22Rv1 (cell line): ENCODE data around the gene SPTBN1.

Experiments used
- H3K27ac ChIP-seq: fragments of 450-650 bp; 2 replicates; pipeline ENCODE4 v1.5.1; 2017
- ZFX ChIP-seq: fragments of 450-650 bp; IDR thresholded peaks from 2 replicates; pipeline ENCODE4 v1.6.1; 2017; ENCODE audit warnings: antibody characterized with exemption, borderline replicate concordance
- TF ChIP-seq, protein P1 (sequence below): fragments of 450-650 bp; IDR thresholded peaks from 2 replicates; pipeline ENCODE4 v1.5.1; 2017; ENCODE audit warnings: mild to moderate bottlenecking

SPTBN1 gene

DNA sequence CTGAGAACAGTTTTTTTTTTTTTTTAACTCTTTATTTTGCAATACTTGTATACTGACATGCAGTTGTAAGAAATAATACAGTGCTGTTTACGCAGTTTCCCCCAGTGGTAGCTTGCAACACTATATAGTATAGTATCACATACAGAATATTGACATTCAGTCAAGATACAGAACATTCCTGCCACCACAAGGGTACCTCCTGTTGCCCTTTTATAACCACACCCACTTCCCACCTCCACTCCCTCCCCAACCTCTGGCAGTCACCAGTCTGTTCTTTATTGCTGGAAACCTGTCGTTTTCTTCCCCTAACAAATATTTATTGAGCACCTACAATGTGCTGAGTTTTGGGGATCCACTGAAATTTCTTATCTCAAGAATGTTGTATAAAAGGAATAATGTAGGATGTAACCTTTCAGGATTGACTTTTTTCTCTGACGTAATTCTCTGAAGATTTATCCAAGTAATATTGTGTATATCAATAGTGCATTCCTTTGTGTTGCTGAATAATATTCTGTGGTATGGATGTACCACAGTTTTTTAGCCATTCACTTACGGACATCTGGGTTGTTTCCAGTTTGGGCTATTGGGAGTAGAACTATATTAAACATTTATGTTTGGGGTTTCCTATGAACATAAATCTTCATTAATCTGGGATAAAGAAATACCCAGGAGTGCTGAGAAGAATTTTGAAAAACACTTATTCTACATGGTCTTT lies 215.9 kb downstream of the SPTBN1 start:
- TF ChIP-seq, protein P1, sequence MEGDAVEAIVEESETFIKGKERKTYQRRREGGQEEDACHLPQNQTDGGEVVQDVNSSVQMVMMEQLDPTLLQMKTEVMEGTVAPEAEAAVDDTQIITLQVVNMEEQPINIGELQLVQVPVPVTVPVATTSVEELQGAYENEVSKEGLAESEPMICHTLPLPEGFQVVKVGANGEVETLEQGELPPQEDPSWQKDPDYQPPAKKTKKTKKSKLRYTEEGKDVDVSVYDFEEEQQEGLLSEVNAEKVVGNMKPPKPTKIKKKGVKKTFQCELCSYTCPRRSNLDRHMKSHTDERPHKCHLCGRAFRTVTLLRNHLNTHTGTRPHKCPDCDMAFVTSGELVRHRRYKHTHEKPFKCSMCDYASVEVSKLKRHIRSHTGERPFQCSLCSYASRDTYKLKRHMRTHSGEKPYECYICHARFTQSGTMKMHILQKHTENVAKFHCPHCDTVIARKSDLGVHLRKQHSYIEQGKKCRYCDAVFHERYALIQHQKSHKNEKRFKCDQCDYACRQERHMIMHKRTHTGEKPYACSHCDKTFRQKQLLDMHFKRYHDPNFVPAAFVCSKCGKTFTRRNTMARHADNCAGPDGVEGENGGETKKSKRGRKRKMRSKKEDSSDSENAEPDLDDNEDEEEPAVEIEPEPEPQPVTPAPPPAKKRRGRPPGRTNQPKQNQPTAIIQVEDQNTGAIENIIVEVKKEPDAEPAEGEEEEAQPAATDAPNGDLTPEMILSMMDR, result no peak
- TF ChIP-seq ZFX, result no peak
- H3K27ac ChIP-seq, result no peak overlapping the region

DNA sequence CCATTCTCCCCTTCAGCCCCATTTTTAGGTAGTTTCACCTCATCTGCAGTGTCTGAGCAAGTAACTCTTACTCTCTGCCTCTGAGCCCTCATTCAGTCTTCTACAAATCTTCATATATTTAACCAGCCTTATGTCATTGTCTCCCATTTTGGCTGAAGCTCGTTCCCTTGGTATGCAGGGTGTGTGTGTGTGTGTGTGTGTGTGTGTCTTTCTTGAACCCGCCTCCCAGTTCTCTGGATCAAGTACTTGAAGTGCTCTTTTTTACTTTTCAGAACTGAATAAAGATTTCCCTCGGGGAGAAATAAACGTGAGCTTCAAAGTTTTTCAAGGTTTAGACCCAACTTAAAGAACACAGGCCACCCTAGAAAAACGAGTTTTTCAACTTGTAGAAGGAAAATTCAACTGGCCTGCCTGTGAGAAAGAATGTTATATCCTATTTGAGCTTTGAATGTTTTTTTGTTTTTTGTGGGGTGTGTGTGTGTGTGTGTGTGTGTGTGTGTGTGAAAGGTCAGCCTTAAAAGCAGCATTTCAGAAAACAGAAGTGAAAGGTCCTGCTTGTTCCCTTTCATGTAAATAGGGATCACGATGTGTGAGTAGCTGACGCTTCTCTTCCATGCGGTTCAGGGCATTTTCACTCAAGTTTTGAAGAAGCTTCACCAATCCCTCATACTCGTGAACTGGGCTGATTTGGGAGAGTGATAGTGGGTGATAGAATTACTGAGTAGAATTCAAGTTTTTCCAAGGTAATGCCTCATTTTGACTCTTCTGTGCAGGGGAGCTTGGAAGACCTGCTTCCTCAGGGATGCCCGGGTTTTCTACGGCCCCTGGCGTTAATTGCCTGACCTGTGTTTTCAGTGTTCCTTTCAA lies 216.7 kb downstream of the SPTBN1 start:
- H3K27ac ChIP-seq, result no peak overlapping the region
- TF ChIP-seq ZFX, result no peak
- TF ChIP-seq, protein P1, result no peak

DNA sequence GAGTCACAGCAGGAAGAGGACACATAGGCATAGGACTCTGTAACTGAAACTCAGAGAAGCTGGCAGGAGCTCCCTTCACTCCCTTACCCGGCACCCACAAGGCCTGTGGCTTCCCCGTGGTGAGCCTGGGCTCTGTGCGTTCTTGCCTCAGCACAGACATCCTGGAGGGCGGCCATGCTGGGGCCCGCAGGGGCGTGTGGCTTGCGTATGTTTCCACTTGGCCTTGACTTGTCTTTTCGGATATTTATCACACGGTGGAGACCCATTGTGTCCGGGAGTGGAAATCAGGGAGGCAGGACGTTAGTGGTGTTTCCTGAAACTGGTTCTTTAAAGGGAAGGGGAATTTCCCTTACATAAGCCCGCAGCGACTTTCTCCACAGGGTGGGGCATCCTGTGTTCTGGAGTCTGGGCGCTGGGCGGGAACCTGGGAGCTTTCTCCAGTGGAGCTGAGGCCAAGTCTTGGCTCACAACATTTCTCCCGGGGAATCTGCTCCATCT lies 217.4 kb downstream of the SPTBN1 start:
- H3K27ac ChIP-seq, result no peak overlapping the region
- TF ChIP-seq ZFX, result no peak
- TF ChIP-seq, protein P1, result no peak

DNA sequence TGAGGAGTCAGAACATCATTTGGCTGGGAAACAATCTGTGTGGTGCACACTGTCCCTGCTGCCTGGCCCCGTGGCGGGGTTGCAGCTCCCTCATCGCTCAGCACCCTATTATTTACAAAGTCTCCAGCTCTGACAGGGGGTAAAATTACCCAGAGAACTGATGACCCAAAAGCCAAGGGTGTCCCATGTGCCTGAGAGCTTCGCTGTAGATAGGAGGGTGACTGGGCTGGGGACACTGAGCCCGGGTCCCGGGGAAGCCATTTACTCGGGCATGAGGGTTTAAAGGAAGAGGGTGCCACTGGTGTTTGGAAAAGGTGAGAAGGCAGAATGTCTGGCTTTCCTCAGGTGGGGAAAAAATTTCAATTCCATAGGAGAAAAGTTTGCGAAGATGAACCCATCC lies 219.2 kb downstream of the SPTBN1 start:
- TF ChIP-seq, protein P1, result no peak
- H3K27ac ChIP-seq, result no peak overlapping the region

DNA sequence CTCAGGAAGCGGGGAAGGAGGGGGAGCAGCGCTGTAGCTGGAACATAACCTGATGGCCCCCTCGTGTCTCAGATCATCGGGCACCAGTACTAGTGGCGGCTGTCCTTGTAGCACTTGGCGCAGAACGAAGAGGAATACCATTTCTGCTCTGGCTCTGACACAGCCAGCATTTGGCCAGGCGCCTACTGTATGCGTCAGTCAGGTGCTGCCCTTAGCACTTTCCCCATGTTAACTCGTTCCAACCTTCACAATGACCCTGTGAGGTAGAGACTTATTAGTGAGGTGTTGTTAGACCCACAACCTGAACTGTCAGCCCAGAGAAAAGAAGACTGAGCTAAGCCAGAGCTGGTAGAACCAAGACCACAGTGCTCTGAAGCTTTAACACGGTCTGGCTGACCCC lies 219.6 kb downstream of the SPTBN1 start:
- TF ChIP-seq, protein P1, result no peak
- no peak for TF ChIP-seq ZFX
- no peak overlapping the region for H3K27ac ChIP-seq

DNA sequence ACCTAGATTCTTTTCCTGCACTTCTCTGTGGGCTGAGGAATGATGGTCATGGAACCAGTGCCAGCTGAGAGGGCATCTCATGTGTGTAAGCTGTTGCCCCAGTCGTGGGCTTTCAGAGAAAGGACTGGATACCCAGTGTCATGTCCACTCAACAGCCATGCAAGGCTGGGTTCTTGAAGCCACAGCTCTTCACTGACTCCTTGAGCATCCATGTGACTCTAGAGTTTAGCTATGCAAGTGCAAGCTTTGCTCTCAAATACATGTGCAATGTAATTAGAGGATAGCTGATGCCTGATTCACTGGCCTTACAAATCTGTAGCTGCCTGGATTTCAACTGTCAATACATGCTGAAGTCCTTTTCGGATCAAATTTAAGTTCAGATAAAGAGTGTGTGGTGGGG lies 220.5 kb downstream of the SPTBN1 start:
- no peak for TF ChIP-seq ZFX
- TF ChIP-seq, protein P1, result no peak
- H3K27ac ChIP-seq, result no peak overlapping the region
